Psoas muscle (tissue), 8 donors: ENCODE data around the gene KCNJ2. TPM values are rescaled to one million over a fixed set of nuclear protein-coding genes. Genes with fewer than 3 reads are reported as not detected.
A peak's percentile ranks its signal among the peaks of the same experiment; 100 is the strongest.

ENCODE experiments used
- ATAC-seq, 4 donors: fragments of 200-7000 bp; cut with Tn5 transposase; one replicate each; pipeline ENCODE4 v1.9.1; 2020; ENCODE audit warnings: moderate library complexity in 3 of 4, mild to moderate bottlenecking in 2 of 4
- DNase-seq, 2 donors: peaks; one replicate each; pipeline ENCODE4 v3.0.0-alpha.2; 2020
- H3K27ac ChIP-seq: fragments of 200-600 bp; one replicate; pipeline ENCODE4 v1.8.0; 2022
- H3K27me3 ChIP-seq, 3 donors: fragments of 200-600 bp in 1 of 3; one replicate each; pipeline versions ENCODE4 v1.6.1 to v1.8.0; 2013 to 2022; ENCODE audit warnings: low read length in 2 of 3, mild to moderate bottlenecking in 2 of 3, moderate library complexity in 1 of 3; ENCODE audit not compliant: insufficient read depth in 3 of 3
- H3K36me3 ChIP-seq, 2 donors: fragments of 200-600 bp in 1 of 2; one replicate each; pipeline versions ENCODE4 v1.6.1 to v1.8.0; 2013 to 2022; ENCODE audit warnings: low read depth in 1 of 2, mild to moderate bottlenecking in 1 of 2, moderate library complexity in 1 of 2; ENCODE audit not compliant: insufficient read depth in 1 of 2
- H3K4me1 ChIP-seq: fragments of 200-600 bp; one replicate; pipeline ENCODE4 v1.8.0; 2022
- H3K4me3 ChIP-seq: fragments of 200-600 bp; one replicate; pipeline ENCODE4 v1.8.0; 2022; ENCODE audit warnings: mild to moderate bottlenecking
- H3K9me3 ChIP-seq: fragments of 200-600 bp; one replicate; pipeline ENCODE4 v1.8.0; 2022
- CTCF ChIP-seq: fragments of 200-600 bp; IDR thresholded peaks from one replicate; pipeline ENCODE4 v1.8.0; 2022; ENCODE audit warnings: antibody characterized with exemption
- WGBS, 3 donors: extraction: QIAGEN DNeasy Blood & Tissue Kit; methylation state at CpG; one replicate each; pipeline versions ENCODE4 v1.1.6 to v1.1.7; 2013; 5-methylcytosine and 5-hydroxymethylcytosine counted together
- intact Hi-C, 2 donors: fragments of 100-400 bp; cut with DNase I; formaldehyde crosslinking; loops; one replicate each; pipeline versions ENCODE4 v1.11.0 to v1.14.2; 2022
- polyA plus RNA-seq, 3 donors: library from polyadenylated mRNA; stranded (reverse); fragments of 200-250 nt; gene quantifications; one replicate each; pipeline ENCODE4 v1.2.3, GENCODE V29; 2013
- total RNA-seq, 4 donors: library from RNA; stranded (reverse); fragmentation: NEBNext Ultra II Directional in 2 of 4; extraction: Animal tissue kit (Norgen Biotek cat#: 25700) in 2 of 4; gene quantifications; one replicate each; pipeline versions ENCODE4 v1.2.1 to v1.2.4, GENCODE V29; 2021 to 2023
- donor health status: healthy with polysubstance abuse.
- donor health status: DM: no; HTN: no; CAD: no; lungs with moderate emphysema.
- donor health status: Bipolar disorder and iron deficiency.
- donor health status: healthy.
- donor health status: DM: yes; HTN: yes; CAD: no.
- donor health status: DM: no; HTN: no; CAD: no.
- donor health status: DM: no; HTN: no; CAD: no.
- donor health status: DM: yes; HTN: yes; CAD: no.

KCNJ2 gene
- total and polyA plus RNA-seq, 7 donors: 0.33 to 17.7 (median 7.9) TPM

GRCh38 chr17:70173681-70174080, 4.3 kb downstream of the KCNJ2 start:
- Histone ChIP-seq H3K4me1 (peaks cover 36% of the 10 kb centered on the region), H3K36me3 (peaks cover 2 to 22% of the 10 kb centered on the region in 2 donors), H3K27me3 (no peaks in the 10 kb centered on the region), H3K4me3 (peak overlapping the region; percentile 83), H3K9me3 (no peaks in the 10 kb centered on the region), H3K27ac (peak overlapping the region; percentile 98)
- intact Hi-C loops: loop anchor here in 1 of 2 donors (10.0 kb wide), 1 partner anchor 849 kb away; the partner anchor contains the start of gene ABCA5
- ATAC-seq (no peak), DNase-seq (no peak)
- TF ChIP-seq CTCF: no peak
- 48 to 66% (median 56%) methylated on average over 4 of the region's 4 CpGs for WGBS, 3 donors

DNA sequence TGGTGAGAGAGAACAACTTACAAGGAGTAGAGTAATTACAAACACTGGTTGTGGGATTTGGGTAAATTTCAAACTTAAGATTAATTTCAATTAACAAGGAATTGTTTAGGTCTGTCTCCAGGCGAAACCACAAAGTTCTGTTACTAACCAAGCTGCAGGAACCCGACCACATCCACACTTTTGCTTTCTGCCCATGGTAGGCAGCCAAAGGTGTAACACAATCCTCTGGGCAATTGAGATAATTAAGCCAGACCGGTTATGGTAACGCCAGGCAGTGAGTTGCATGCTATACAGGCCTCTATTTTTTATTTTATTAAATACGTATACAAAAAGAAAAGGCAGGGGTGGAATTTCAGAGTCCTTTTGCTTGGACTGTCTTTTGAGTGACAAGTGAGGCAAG, 12.0 kb downstream of the KCNJ2 start:
- H3K9me3 ChIP-seq: no peaks in the 10 kb centered on the region
- peak overlapping the region; percentile 45 for H3K4me3 ChIP-seq
- TF ChIP-seq CTCF: no peak
- 26 to 41% (median 33%) methylated on average over 5 of the region's 5 CpGs for WGBS, 3 donors
- H3K36me3 ChIP-seq: peaks cover 0 to 7% of the 10 kb centered on the region in 2 donors
- no peaks in the 10 kb centered on the region for H3K27me3 ChIP-seq
- peak overlapping the region; percentile 56 for H3K27ac ChIP-seq
- intact Hi-C loops: loop anchor here in 1 of 2 donors (5.0 to 10.0 kb wide), 2 partner anchors 131 to 443 kb away; no protein-coding TSS in a partner anchor
- peak; percentile 53 to 73 (median 64) for ATAC-seq
- peaks cover 57% of the 10 kb centered on the region for H3K4me1 ChIP-seq
- no peak for DNase-seq

DNA sequence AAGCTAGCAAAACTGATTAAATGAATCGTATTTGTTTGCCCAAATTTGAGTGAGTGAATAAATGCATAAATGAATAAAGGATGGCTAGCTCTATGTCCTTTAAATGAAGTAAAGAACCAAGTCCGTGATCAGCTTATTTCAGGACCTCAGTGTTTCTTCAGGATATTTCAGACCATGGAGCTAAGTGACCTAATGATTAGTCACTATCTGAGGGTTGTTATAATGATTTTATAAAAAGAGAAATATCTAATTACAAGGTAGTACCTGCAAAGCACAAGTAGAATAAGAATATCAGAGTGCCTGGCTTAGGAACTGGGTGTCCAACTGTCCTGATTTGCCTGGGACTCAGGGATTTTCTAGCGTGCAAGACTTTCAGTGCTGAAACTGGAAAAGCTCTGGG, 12.5 kb downstream of the KCNJ2 start:
- 52 to 68% (median 63%) methylated on average over 3 of the region's 3 CpGs for WGBS, 3 donors
- no peaks in the 10 kb centered on the region for H3K9me3 ChIP-seq
- H3K4me3 ChIP-seq: peak overlapping the region; percentile 45
- H3K27me3 ChIP-seq: no peaks in the 10 kb centered on the region
- TF ChIP-seq CTCF: no peak
- ATAC-seq (peak in 3 of 4 donors; percentile 10 to 35 (median 22)), DNase-seq (no peak)
- peaks cover 52% of the 10 kb centered on the region for H3K4me1 ChIP-seq
- peaks cover 0 to 4% of the 10 kb centered on the region in 2 donors for H3K36me3 ChIP-seq
- intact Hi-C loops: loop anchor here in 1 of 2 donors (5.0 to 10.0 kb wide), 2 partner anchors 130 to 443 kb away; no protein-coding TSS in a partner anchor
- H3K27ac ChIP-seq: peak overlapping the region; percentile 56

DNA sequence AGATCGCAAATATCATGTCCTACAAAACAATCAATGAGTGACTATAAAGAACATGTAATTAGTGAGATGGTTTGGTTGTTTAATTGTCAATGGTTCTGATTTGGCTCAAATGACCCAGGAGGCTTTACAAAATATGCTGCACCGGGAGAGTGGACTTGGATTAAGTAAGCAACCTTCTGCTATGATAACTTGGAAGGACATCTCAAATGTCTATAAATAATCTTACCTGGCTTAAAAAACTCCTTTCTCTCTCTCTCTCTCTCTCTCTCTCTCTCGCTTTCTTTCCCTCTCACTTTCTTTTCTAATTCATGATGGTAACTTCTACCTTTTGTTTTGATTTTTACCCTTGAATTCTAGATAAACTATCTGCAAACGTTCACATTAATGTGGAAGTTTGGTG, 14.2 kb downstream of the KCNJ2 start:
- Histone ChIP-seq H3K9me3 (no peaks in the 10 kb centered on the region), H3K36me3 (no peaks in the 10 kb centered on the region), H3K27me3 (no peaks in the 10 kb centered on the region), H3K4me1 (peaks cover 44% of the 10 kb centered on the region), H3K4me3 (peak overlapping the region; percentile 17), H3K27ac (peak overlapping the region; percentile 56)
- no peak for TF ChIP-seq CTCF
- DNase-seq (no peak), ATAC-seq (peak in 2 of 4 donors; percentile 58 to 65)
- intact Hi-C loops: loop anchor here in 1 of 2 donors (5.0 to 10.0 kb wide), 2 partner anchors 129 to 441 kb away; no protein-coding TSS in a partner anchor
- WGBS, 3 donors: 46 to 64% (median 50%) methylated on average over 4 of the region's 4 CpGs

DNA sequence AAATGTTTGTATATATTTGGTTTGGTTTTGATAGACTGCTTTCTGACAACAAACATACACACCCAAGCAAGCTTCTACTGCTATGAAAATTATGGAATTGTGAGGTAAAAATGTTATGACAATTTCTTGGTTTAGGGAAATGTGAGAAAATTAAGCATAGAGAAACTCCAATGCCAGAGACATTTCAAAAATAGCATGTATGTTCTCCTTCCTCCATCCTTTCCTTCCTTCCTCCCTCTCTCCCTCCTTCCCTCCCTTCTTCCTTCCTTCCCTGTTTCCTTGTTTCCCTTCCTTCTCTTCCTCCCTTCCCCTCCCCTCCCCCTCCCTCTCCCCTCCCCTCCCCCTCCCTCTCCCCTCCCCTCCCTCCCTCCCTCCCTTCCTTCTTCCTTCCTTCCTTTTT, 14.9 kb downstream of the KCNJ2 start:
- no peak for DNase-seq
- Histone ChIP-seq H3K27me3 (no peaks in the 10 kb centered on the region), H3K36me3 (no peaks in the 10 kb centered on the region), H3K9me3 (no peaks in the 10 kb centered on the region), H3K4me1 (peaks cover 44% of the 10 kb centered on the region), H3K4me3 (peak overlapping the region; percentile 17), H3K27ac (peak overlapping the region; percentile 56)
- intact Hi-C loops: loop anchor here in 1 of 2 donors (5.0 to 10.0 kb wide), 2 partner anchors 128 to 441 kb away; no protein-coding TSS in a partner anchor
- no peak for ATAC-seq
- TF ChIP-seq CTCF: no peak
